Left ventricle myocardium inferior (tissue), 1 donor: ENCODE results near the gene GPX6. TPM values are rescaled to one million over a fixed set of nuclear protein-coding genes. Genes with fewer than 3 reads are reported as not detected.

Experiments
- DNase-seq: peaks from one replicate; pipeline ENCODE4 v3.0.0-alpha.2; 2020
- H3K27ac ChIP-seq: fragments of 200-600 bp; replicated peaks from 2 replicates; pipeline ENCODE4 v1.8.0; 2021
- H3K27me3 ChIP-seq: fragments of 200-600 bp; 2 replicates; pipeline ENCODE4 v1.8.0; 2021; ENCODE audit warnings: low read depth
- H3K36me3 ChIP-seq: fragments of 200-600 bp; 2 replicates; pipeline ENCODE4 v1.8.0; 2021
- H3K4me1 ChIP-seq: fragments of 200-600 bp; 2 replicates; pipeline ENCODE4 v1.8.0; 2021
- H3K4me3 ChIP-seq: fragments of 200-600 bp; 2 replicates; pipeline ENCODE4 v1.8.0; 2021; ENCODE audit warnings: mild to moderate bottlenecking, moderate library complexity
- H3K9me3 ChIP-seq: fragments of 200-600 bp; replicated peaks from 2 replicates; pipeline ENCODE4 v1.8.0; 2021
- CTCF ChIP-seq: fragments of 200-600 bp; IDR thresholded peaks from 2 replicates; pipeline ENCODE4 v1.8.0; 2021; ENCODE audit warnings: antibody characterized with exemption, mild to moderate bottlenecking, borderline replicate concordance
- intact Hi-C: fragments of 100-400 bp; cut with micrococcal nuclease; formaldehyde crosslinking; loops from one replicate; pipeline ENCODE4 v1.11.0; 2022
- total RNA-seq: library from RNA; stranded (reverse); fragmentation: NEBNext Ultra II Directional; extraction: Animal tissue kit (Norgen Biotek cat#: 25700); gene quantifications from one replicate; pipeline ENCODE4 v1.2.1, GENCODE V29; 2021
- donor health status: DM: no; HTN: yes; CAD: no; lungs with severe emphysema.

The GPX6 gene
- total RNA-seq, 1 donor from 2014 or later: not detected

GRCh38 chr6:28534306-28534705 is 18.7 kb upstream of the GPX6 start:
- Histone ChIP-seq H3K4me3 (no peak overlapping the region), H3K4me1 (no peaks in the 10 kb centered on the region), H3K27ac (no peak overlapping the region), H3K36me3 (no peaks in the 10 kb centered on the region), H3K27me3 (peaks cover 96% of the 10 kb centered on the region), H3K9me3 (no peaks in the 10 kb centered on the region)
- intact Hi-C loops: no loop called here
- DNase-seq: no peak
- TF ChIP-seq CTCF: no peak

- H3K4me3 ChIP-seq: no peak overlapping the region
- peaks cover 91% of the 10 kb centered on the region for H3K27me3 ChIP-seq
- no peak for DNase-seq
- TF ChIP-seq CTCF: no peak
- no peak overlapping the region for H3K27ac ChIP-seq
- no peaks in the 10 kb centered on the region for H3K9me3 ChIP-seq
- no peaks in the 10 kb centered on the region for H3K36me3 ChIP-seq
- H3K4me1 ChIP-seq: no peaks in the 10 kb centered on the region
- intact Hi-C loops: no loop called here
Observed at GRCh38 chr6:28531479-28532128, 16.0 kb upstream of the GPX6 start.

GRCh38 chr6:28530777-28531176 is 15.2 kb upstream of the GPX6 start:
- no peak for DNase-seq
- intact Hi-C loops: no loop called here
- Histone ChIP-seq H3K27me3 (peaks cover 91% of the 10 kb centered on the region), H3K4me3 (no peak overlapping the region), H3K36me3 (no peaks in the 10 kb centered on the region), H3K27ac (no peak overlapping the region), H3K9me3 (no peaks in the 10 kb centered on the region), H3K4me1 (no peaks in the 10 kb centered on the region)
- no peak for TF ChIP-seq CTCF

GRCh38 chr6:28525496-28526039 is 10.0 kb upstream of the GPX6 start, which contains the start of gene GPX5:
TSS of gene GPX5 (plus strand) at chr6:28525881. CDS start at chr6:28526014, 133 bp downstream.
- no peak for TF ChIP-seq CTCF
- intact Hi-C loops: no loop called here
- peaks cover 88% of the 10 kb centered on the region for H3K27me3 ChIP-seq
- H3K4me1 ChIP-seq: no peaks in the 10 kb centered on the region
- no peak within 1 kb of the TSS for H3K27ac ChIP-seq
- no peak for DNase-seq
- no peaks in the 10 kb centered on the region for H3K36me3 ChIP-seq
- H3K4me3 ChIP-seq: no peak within 1 kb of the TSS
- no peaks in the 10 kb centered on the region for H3K9me3 ChIP-seq

- no peak for DNase-seq
- intact Hi-C loops: no loop called here
- Histone ChIP-seq H3K27me3 (peaks cover 83% of the 10 kb centered on the region), H3K4me3 (no peak overlapping the region), H3K9me3 (no peaks in the 10 kb centered on the region), H3K36me3 (no peaks in the 10 kb centered on the region), H3K4me1 (no peaks in the 10 kb centered on the region), H3K27ac (no peak overlapping the region)
- TF ChIP-seq CTCF: no peak
Observed at GRCh38 chr6:28523241-28523622, 7.6 kb upstream of the GPX6 start.
